NCI-H2196 (cell line): ENCODE measurements around the gene MARS1.
"Not testable (repeated sequence)": the region's sequence is repeated elsewhere in the genome, so short reads cannot be mapped to it uniquely, and the experiment has no call there.

Experiments
- DNase-seq: peaks from one replicate; lab custom pipeline; 2025; ENCODE audit not compliant: unreplicated experiment; lab: John Stamatoyannopoulos, UW

Gene MARS1

DNA sequence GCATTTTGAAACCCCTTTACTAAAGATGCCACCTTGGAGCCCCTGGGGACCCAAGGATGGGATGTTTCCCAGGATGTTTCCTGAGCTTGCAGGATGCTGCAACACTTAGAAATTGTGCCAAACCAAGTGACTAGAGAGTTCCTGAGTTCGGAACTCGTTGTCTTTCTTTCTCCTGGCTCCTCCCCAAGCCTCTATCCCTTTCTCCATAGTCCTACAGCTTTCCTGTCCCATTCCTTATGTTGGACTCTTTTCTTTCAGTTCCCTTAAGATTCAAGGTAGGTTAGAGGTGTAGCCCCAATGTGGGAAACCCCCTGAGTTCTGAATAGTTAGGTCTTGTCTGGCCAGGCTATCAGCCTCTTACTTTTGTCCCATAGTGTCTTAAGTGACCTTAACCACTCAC, 60.6 kb downstream of the MARS1 start:
- peak; percentile 5 for DNase-seq

DNA sequence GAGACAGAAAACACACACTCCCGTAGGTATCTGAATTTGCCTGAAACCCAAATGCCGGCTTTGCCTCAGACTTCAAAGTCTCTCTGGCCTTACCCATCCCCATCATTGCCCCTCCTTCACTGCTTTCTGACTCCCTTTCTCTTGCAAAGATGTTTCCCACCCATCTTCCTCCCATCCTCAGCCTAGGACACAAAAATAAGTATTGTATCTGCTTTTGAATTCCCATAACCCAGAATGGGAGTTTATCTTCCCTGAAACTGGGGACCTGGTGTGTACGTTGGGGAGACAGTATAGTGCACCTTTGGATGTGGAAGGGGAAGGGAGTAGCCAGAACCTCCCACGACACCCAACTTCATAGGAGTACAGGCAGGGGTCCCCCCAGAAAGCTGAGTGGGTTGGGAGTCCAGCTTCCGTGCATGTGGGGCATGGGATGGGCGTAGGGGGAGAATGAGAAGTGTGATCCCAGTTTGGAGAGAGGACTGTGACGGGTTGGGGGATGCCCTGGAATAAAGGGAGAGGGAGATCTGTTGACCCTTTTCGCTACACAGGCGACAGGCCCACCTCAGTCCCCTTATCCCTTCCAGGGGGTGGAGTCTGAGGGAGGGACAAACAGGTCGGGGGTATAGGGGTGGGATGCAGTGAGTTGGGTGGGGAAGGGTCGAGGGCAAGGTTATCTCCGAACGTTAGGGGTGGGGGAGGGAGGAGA, 61.5 kb downstream of the MARS1 start:
- no peak for DNase-seq

DNA sequence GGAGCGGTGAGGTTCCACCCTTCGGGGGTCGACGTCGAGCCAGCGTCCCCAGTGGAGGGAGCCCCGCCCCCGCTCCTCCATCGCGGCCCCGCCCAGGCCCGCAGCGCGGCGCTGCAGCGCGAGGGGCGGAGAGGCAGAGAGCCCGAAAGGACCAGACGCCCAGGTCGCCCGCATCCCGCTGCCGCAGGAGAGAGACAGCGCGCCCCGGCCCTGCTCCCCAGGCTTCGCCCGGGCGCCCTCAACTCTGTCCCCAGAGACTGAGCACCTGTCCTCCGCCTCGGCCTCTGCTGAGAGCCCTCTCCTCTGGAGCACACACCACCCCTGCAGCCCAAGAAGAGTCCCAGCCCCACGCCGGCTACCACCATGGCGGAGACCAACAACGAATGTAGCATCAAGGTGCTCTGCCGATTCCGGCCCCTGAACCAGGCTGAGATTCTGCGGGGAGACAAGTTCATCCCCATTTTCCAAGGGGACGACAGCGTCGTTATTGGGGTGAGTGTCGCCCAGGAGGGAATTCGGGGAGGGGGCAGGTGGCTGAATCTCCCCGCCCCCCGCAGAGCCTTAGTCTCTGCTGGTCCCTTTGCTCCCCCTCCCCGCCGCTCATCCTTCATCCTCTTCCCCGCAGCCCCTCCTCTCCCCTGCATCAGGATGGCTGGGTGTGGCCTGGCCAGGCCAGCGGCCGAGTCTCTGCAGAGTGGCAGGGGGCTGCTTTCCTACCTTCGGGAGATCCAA, 62.2 kb downstream of the MARS1 start, which contains the start of gene KIF5A:
Gene KIF5A, plus strand, starts transcription at position 136 of the 732 bp plus-strand sequence. Its CDS starts 228 bp downstream, at position 364.
- DNase-seq = peak; percentile 54

DNA sequence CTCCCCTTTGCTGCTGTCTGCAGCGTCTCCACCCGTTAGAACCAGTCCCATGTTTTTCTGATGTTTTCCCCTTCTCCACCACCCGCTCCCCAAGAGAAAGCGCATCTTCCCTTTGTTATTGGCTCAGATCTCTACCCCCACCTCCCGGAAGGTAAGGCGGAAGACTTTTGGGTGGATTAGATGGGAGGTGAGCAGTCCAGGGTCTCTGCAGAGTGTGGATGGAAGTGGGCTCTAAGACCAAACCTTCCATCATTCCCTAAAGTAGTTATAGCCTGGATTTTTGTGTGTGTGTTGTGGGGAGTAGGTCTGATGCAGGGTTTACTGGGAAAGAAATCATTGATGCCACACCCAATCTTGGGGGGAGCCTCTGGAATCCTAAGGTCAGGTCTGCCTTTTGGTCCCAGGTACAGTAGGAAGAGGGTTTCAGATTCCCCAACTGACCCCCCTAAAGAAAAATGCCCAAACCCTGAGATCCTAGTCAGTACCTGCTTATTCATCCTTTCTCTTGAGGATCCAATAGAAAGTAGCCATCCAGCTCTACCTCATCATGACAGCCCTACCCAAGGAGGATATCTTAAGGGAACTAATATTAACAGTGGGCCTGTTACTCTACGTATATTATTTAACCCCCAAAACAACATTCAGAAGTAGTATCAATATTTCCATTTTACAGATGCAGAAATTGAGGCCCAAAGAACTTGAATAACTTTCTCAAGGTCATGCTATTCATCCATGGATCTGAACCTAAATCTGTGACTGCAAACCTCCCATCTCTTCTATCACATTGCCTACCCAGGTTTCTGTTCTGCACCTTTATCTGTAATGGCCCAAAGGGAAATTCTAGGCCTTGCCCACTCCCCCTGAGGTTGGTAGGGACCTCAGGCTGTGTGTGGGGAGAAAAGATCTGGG, 63.0 kb downstream of the MARS1 start:
- no peak for DNase-seq

DNA sequence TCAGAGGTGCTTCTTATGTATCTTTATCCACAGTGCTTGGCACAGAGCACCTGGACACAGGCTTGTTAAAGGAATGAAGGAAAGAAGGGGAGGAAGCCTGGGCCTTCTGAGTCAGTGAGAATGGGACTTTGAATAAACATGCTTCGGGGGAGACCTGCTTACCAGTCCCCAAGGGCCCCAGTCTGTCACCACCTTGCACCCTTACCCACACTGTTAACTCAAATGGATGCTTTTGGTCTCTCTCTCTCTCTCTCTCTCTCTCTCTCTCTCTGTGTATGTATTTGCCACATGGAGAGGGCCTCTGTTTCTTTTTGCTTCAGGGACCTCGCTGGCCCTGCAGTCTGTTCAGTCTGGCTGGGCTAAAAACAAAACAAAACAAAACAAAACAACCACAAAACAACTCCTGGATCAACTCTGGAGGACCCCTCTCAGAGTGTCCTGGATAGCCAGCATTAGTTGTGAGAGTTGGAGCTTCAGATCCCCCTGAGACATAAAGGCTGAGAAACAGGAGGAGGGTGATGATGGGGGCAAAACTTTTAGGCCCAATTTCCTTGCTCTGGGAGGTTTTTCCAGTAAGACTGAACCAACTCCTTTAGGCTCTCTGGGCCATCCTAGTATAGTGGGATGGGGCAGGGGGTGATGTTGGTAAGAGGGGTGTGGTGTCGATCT, 63.9 kb downstream of the MARS1 start:
- no peak for DNase-seq

DNA sequence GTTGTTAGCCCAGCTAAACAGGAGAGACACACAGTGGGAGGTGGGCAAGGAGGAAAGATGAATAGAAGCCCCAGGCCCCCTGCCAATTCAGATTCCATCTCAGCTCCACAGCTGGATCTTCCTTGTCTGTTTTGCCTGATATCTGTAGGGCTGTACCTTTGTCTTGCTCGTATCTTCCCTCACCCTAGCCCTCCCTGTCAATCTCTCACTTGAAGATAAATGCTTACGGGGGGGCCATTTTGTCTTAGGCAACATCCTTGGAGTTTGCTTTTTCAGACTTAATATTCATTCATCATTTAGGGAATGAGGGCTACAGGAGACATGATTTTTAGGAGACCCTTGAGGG, 64.4 kb downstream of the MARS1 start:
- no peak for DNase-seq

DNA sequence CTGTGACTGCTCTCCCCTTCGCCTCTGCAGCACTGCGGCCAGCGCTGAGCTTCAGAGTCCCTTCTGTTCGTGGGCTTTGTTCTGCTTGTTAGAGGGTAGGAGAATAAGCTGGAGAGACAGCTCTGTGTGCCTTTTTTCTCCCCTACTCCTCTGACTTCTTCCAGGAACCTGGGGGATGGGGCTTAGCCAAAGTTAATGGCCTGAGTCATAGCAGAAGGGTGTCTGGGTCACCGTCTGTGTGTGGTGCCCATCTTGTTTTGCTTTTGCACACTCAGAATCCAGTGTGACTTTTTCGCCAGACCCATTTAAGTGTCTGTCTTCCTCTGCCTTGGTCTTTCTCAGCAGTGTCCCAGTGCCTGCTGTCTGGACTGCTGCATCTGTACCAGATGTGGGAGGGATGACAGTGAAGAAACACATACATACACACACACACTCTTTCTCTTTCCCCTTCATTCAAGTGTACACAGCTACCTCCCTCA, 65.0 kb downstream of the MARS1 start:
- DNase-seq = no peak

DNA sequence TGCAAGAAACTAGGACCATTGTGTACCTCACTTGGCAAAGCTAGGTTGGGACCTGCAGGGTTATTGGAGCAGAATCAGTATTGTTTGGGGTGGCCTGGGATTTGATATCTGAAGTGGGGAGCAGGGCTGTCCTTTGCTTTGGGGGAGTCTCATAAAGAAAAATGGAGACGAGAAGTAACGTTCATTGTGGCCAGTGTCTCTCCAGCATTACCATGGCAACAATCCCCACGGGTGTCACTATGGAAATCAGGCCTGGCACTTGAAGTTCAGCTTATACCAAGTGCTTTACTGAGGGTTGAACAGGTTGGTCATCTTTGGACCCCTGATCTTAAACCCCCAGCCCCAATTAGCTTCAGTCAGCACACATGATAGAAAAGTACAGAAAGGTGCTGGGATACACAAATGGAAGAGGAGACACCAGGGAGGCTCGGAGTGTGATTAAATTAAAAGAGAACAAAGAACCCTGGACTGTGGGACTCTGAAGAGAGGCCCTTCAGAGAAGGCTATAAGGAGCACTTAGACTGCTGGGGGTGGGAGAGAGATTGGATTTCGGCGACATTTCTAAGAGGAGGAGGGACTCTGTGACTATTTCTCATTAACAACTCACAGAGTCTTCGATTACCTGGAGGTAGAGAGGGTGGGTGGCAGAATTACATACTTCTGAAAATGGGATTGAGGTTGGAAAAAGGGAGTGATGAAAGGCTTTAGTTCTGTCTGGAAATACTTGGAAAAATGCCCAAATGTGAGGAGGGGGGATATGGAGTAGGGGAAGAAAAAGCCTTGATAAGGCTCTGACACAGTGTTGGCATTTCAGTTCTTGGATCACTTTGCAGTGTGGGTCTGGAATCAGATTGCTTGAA, 65.7 kb downstream of the MARS1 start:
- no peak for DNase-seq

DNA sequence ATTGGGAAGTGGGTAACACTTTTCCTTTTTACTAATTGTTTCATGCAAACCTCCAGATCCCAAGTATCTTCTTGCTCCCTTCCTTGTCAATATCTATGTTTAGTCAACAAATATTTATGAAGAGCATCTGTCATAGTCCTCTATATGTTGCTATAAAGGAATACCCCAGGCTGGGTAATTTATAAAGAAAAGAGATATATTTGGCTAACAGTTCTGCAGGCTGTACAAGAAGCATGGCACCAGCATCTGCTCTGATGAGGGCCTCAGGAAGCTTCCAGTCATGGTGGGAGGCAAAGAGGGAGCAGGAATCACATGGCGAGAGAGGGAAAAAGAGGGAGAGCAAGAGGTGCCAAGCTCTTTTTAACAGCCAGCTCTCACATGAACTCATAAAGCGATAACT, 66.6 kb downstream of the MARS1 start:
- no peak for DNase-seq

DNA sequence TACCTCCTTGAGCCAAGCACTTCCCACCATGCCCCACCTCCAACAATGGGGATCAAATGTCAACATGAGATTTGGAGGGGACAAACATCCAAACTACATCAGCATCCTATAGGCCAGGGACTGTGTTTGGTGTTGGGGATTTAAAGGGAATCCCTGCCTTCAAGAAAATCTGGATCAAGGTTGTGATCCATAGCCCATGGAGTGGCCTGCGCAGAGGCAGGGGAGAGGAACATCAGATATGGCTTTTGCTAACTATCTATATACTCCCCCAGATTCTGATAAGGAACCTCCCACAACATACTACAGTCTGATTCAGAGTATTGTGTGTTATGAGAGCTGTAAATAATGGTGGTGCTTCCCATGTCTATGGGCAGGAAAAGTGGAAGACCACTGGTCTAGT, 67.0 kb downstream of the MARS1 start:
- no peak for DNase-seq

DNA sequence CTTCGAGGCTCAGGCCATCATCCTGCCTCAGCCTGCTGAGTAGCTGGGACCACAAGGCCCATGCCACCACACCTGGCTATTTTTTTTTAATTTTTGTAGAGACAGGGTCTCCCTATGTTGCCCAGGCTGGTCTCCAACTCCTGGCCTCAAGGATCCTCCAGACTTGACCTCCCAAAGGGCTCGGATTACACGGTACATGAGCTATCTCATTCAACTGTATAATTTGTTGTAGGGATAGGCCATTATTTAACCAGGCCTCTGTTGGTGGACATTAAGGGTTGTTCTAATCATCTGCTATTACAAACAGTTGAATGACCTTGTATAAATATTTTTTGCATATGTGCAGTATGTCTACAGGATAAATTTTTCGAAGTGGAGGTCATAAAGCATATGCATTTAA, 71.0 kb downstream of the MARS1 start:
- DNase-seq = no peak

DNA sequence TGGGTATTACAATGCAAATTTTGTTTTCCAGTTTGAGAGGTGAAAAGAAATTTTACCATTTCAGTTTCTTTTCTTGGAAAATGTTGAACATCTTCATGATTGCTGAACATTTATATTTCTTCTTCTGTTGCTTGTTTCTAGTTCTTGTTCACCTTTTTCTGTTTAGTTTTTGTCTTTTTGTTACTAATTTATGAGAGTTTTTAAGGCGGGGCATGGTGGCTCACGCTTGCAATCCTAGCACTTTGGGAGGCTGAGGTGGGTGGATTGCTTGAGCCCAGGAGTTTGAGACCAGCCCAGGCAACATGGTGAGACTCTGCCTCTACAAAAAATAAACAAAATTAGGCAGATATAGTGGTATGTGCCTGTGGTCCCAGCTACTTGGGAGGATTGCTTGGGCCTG, 72.6 kb downstream of the MARS1 start:
- DNase-seq = no peak

DNA sequence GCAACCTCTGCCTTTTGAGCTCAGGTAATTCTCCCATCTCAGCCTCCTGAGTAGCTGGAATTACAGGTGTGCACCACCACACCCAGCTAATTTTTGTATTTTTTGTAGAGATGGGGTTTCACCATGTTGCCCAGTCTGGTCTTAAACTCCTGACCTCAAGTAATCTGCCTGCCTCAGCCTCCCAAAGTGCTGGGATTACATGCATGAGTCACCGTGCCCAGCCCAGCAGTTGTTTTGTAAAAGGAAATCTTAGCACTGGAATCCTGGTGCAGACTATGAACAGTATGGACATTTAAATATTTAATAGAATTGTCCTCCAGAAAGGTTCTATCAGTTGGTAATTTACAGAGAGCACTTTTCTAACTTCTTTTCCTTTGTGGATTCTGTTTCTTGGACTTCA, 73.2 kb downstream of the MARS1 start:
- not testable (repeated sequence) for DNase-seq

DNA sequence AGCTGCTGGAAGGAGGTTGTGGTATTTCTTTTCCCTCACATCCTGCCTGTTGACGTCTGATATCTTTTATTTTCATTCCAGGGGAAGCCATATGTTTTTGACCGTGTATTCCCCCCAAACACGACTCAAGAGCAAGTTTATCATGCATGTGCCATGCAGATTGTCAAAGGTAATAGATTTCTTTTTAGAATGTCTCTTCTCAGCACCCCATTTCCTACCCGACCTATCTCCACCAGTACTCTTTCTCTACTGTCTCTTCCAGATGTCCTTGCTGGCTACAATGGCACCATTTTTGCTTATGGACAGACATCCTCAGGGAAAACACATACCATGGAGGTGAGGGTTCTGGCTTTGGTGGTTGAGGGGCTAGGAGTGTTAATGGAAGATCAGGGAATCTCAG, 75.5 kb downstream of the MARS1 start:
- DNase-seq = no peak

DNA sequence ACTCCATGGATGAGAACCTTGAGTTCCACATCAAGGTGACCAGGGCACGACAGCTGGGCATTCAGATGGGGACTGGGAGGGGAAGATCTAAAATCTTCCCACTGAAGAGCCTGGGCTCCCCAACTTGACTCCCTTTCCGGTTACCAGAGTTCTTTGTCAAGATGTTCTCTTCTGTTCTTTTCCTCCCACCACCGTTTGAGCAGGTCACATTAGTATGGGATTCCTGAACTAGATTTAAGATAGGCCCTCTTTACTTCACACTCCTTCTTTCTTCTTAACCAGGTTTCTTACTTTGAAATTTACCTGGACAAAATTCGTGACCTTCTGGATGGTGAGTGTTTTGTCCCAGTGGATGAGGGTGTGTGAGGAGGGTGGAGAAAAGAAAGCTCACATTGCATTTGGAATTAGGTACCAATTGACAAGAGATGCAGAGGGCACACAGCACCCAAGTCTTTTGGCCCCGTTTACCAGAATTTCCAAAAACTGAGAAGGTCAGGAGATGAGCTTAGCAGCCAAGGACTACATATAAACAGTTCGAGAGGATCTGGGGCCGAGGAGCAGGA, 76.4 kb downstream of the MARS1 start:
- no peak for DNase-seq
